Activated CD4-positive, CD25-positive, alpha-beta regulatory T cell treated with anti-CD3 and anti-CD28 coated beads, Interleukin-2, amount 50 U/mL, for 16 hours (primary cell): ENCODE results near the gene MMP17.

Experiments
- DNase-seq: peaks from one replicate; pipeline ENCODE4 v3.0.0-alpha.2; 2020; ENCODE audit warnings: low read depth, low spot score

The MMP17 gene

DNA sequence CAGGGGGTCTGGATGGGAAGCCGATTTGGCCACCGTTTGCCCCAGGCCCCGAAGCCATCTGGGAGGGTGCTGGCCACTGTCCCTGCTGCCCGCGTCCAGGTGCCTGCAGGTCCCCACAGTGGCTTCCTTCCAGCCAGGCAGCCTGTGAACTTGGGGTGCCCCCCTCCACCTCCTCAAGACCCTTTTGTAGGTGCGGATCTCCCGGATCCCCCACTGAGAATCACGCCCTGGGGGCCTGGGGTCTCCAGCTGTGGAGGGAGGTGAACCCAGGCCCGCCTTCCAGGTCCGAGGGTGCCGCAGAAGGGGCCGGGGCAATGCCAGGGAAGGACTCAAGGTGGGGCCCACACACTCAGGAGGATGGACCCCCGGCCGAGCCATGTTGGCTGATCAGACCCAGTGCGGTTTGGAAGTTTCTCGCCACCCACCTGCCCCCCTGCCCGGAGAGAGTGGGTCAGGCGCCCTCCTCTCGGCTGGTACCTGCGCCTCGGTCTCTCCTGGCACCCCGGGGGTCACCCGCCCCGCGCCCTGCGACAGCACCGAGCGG lies 1.7 kb downstream of the MMP17 start:
- DNase-seq = no peak

DNA sequence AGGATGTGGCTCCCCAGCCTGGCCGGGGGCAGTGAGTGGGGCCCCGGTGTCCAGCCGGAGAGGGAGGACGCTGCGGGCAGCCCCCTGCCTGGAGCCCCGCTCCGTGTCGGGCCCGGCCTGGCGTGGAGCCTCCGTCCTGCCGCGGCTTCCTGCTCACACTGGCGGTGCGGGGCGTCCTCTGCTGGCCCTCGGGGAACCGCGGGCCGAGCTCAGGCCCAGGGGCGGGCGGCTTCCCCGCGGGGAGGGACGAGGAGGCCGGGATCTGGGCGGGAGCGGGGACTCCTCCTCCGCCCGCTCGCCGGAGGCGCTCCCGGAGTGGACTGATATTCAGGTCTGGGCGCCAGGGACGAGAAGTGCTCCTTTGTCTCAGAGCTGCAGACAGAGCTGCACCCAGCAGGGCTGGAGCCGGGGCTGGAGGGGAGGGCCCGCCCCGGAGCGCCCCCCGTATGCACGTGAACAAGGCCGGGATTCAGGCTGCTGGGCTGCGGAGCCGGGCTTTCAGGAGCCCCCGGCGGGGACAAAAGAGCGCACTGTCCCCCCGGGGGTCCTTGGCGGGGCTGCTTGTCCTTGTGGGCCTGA lies 2.2 kb downstream of the MMP17 start:
- DNase-seq = no peak

DNA sequence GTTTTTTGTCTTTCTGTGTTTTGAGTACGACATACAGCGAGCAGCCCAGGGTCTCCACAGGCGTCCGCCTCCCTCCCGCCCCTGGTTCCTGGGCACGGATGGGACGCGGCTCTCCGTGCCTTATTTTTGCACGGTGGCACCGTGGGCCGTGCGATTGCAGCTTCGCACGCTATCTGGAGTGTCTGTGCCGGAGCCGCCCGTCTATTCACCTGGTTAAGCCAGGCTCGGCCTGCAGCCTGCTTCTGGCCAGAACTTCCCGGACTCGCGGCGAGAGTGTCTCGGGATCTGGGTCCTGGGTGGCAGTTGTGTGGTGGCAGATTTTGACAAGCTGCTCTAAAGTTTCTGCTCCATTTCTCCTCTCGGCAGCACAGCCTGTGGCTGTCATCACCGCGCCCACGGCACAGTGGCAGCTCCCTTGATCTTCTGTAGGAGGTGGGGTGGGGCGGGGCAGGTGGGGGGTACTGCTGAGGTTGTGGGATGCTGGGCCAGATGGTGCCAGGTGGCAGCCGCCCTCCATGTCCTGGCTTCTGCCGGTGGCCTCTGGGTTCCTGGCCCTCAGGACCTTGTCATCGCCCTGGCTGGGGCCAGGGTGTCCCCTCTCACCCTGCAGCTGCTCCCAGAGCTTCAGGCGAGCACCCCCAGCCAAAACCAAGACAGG lies 2.9 kb downstream of the MMP17 start:
- DNase-seq = no peak

DNA sequence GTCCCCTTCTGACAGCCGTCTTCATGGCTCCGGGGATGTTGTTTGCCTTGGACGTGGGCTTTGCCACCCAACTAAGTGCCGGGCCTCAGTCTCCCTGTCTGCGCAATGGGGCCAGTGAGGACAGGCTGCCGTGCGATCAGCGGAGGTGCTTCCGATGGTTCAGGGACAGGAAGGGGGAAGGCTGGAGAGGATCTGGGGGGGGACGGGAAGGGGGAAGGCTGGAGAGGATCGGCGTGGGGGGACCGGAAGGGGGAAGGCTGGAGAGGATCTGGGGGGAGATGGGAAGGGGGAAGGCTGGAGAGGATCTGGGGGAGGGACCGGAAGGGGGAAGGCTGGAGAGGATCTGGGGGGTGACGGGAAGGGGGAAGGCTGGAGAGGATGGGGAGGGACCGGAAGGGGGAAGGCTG lies 3.4 kb downstream of the MMP17 start:
- no peak for DNase-seq

DNA sequence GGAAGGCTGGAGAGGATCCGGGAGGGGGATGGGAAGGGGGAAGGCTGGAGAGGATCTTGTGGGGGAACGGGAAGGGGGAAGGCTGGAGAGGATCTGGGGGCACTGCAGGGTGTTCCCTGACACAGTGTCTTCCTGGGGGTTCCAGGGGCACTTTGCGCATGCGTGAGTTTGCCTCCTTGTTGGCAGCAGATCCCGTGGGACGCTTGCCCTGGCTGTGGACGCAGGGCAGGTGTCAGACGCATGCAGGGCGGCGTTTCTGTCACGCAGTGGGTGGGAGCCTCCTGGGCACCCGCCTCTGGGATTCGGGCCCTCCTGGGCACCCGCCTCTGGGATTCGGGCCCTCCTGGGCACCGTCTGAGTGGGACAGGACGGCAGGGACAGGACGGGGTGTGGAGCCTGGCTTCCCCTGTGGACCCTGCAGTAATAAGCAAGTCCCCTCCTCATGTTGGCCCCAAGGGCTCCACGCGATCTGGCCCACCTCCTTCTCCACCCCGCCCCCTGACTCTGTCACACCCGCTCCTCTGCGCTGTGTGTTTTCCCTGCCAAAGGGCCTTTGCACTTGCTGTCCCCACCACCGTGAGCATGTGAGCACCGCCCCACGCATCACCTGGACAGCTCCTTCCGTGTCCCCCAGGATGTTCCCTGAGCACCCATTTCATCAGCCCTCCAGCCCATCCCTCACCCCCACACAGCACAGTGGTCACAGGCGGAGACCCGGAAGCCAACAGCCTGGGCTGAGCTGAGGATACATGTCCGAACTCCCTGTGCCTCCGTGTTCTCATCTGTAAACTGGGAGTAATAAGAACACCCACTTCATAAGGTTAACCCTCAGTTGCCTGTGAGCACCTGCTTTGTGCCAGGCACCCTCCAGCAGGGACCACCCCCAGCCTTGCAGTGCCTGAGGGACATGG lies 4.4 kb downstream of the MMP17 start:
- DNase-seq = no peak

DNA sequence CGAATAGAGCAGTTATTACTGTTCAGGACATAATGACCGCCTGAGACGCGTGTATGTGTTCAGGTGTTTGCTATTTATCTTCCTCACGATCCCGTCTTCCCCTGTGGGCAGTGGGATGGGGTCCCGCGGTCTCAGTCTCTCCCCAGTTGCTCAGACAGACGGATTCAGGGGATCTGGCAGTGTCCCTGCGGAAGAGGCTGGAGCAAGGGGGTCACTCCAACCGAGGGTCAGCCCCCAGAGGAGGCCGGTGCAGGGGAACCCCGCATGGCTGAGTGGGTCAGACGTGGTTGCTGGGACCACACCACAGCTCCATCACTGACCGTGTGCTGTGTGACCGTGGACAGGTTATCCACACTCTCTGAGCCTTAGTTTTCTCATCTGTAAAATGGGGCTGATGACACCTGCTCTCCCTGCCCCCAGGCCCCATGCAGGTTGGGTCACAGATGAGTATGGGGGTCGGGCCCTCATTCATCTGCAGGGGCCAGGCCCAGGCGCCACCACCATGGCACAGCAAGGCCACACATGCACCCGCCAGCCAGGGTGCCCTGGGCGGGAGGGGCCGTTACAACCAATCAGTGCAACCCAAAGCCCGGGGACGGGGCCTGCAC lies 5.2 kb downstream of the MMP17 start:
- no peak for DNase-seq

DNA sequence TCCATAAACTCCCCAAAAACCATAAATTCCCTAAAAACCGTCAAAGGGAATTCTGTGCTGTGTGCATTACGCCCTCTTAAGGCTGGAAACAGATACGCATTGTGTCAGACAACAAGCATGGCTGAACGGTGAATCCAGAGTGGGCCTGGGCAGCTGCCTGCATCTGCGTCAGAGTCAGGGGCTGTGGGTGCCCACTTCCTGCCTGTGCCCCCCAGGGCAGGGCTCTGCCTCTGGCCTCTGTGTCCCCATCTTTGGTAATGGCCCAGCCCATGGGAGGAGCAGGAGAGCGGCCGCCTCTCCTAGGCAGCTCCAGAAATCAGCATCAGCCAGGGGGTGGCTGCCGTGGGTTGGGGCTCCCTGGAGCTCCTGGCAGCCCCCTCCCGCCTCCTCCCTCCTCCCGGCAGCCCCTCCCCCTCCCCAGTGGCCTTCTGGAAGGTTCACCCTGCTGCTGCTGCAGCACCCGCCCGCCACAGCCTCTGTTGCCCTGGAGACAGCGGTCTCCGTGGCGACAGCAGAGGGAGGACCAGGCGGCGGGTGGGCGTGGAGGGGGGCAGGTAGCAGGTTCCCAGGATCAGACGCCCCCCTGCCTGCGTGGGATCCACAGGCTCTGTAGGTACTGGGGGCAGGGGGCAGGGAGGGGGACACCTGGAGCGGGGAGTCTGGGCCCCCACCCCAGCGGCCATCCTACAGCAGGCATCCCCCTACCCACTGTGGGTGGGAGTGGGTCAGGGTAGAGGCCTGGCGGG lies 5.9 kb downstream of the MMP17 start:
- no peak for DNase-seq

DNA sequence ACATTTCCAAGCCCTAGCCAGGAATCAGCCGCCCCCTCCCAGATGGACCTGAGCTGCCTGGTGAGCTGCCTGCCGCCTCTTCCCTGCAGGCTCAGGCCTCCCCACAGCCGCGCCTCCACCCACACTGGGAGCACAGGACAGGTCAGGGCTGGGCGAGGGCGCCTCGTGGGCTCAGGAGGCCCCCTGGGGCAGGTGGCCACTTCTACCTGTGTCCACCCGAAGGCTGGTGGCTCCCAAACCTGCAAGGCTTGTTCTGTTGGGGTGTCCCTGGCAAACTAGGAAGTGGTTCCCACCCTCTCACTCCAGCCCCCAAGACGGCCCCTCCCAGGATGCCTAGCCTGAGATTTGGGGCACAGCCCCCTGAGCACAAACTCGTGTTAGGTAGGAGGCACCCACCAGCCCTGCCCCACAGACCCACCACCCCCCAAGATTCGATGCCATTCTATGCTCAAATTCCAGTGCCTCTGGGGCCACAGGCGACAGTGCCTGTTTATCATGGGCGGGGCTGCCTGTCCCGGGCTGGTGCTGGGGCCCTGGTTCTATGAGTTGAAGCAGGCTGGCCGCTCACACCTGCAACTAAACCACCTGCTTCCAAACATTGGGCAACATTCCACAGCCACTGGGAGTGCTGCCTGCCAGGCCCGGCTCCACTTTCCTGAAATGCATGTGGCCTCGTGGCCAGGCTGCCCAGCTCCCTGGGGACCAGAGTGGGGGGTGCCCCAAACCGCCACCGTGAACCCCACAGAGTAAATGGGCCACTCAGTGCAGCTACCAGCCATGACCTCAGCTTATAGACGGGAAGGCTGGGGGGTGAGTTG lies 6.8 kb downstream of the MMP17 start:
- no peak for DNase-seq

DNA sequence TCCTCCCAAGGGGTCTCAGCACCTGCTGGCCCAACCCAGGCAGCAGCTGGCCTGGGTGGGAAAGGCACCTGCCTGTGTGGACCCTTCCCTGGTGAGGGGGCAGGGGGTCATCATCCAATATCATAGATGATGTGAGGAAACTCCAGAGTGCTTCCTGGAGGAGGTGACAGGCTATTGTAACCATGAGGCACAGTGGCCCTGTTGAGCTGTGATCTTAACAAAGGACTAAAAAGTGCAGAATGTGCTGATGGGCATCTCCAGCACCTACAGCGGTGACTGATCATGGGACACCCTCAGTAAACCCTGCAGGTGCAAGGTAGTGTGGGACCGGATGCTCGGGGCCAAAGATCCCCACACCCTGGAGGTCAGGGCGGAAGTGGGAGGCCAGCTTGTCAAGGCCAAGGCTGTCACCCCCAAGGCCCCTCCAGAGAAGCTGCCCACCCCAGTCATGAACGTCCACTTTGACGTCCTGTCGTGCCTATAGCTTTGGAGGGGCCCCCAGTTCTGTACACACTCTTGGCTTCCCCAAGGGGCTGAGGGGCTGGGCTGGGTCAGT lies 7.5 kb downstream of the MMP17 start:
- no peak for DNase-seq

DNA sequence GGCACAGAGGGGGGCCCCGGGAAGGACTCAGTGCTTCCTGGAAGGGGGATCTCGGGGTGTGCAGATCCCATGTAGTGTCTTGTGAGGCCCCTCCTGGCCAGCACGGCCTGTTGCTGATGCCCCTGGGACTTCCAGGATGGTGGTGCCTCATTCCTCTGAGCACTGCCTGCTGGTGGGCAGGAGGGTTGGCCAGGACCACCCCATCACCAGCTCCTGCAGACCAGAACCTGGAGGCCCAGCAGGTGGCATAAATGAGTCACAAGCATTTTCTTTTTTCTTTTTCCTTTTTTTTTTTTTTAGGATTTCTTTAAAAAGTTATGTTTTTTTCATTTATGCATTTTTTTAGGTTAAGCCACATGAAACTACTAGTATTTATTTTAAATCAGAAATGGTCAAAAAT lies 8.0 kb downstream of the MMP17 start:
- DNase-seq = no peak

DNA sequence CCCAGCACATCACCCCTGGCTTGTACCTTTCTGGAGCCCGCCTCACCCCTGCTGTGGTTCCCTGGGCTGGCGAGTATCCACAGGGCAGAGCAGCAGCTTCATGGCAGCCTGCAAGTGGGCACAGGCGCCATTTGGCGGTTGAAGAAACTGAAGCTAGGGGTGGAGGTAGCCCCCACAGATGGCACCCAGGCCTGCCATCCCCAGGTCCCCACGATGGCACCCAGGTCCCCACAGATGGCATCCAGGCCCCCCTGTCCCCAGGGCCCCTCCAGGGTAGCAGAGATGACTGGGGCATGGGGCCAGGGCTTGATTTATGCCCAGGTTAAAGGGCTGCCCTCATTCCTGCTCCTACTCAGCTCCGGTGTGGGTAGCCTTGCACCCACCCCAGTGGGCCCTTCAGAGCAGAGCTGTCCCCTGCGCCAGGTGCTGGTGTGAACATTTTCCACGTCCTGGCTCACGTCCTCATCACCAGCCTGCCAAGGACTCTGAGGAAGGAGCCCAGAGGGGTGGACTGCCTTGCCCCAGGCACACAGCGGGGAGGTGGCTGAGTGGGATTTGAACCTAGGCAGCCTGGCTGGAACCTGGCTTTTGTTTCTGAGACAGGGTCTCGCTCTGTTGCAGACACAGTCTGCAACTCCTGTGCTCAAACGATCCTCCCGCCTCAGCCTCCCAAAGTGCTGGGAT lies 8.7 kb downstream of the MMP17 start:
- DNase-seq = no peak

DNA sequence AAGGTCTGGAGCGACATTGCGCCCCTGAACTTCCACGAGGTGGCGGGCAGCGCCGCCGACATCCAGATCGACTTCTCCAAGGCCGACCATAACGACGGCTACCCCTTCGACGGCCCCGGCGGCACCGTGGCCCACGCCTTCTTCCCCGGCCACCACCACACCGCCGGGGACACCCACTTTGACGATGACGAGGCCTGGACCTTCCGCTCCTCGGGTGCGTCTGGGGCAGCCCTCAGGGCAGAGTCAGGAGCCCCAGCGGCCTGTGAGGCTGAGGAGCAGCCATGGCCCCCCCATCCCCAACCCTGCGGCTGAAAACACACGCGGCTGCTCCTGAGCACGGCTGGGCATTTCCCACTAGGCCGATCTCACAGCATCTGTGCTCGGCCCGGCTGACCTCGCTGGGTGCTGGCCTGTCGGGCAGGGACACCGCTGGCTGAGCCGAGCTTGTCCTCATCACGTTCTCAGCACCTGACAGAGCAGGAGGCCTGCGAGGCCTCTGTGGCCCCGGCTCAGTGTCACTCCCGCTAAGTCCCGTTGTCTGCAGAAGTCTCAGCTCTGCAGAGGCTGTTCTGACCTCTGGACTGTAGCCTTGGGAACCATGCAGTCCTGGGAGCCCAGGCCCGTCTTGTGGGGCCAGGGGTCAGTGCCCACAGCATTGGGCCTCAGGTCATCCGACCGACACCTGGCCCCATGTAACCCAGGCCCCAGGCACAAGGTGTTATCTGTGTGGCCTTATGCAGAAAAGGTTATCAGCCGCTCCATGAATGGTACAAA lies 12.6 kb downstream of the MMP17 start:
- DNase-seq = no peak

DNA sequence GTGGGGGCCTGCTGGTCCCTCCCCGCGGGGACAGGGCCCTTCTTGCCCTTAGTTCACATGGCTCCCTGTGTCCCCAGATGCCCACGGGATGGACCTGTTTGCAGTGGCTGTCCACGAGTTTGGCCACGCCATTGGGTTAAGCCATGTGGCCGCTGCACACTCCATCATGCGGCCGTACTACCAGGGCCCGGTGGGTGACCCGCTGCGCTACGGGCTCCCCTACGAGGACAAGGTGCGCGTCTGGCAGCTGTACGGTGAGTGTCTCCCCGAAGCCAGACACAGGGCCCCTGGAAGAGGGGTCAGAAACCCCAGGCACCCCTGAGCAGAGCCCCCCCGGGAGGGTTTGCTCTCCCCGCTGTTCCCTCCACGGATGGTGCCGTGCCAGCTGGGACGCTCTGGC lies 13.4 kb downstream of the MMP17 start:
- no peak for DNase-seq

DNA sequence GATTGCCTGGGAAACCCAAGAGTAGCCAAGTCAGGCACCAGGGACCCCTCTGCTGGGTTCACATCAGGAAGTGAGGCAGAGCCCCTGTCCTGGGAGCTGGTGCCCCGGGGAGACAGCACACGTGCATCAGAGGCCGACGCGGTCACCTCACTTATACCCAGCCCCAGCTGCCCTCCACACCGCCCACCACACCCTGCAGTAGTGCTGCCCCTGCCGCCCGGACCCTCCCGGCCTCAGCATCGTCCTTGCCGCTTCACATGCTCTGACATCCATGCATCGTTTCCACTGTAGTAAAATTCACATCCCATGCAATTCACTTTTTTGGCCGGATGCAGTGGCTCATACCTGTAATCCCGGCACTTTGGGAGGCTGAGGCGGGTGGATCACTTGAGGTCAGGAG lies 14.0 kb downstream of the MMP17 start:
- DNase-seq = no peak

DNA sequence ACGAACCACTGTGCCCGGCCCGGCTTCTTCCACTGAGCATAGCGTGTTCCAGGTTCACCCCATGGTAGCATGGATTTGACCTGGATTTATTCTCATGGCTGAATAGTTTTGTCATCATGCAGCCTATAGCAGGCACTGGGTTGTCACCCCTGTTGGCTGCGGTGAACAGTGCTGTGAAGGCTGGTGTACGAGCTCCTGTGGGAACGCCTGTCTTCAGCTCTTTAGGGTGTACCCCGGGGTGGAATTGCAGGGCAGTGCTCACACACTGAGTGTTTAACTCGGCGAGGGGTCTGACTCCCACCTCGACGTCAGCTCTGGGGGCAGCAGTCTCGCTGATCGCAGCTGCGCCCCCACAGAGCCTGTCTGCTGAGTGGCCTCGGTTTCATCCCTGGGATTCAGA lies 15.3 kb downstream of the MMP17 start:
- no peak for DNase-seq

DNA sequence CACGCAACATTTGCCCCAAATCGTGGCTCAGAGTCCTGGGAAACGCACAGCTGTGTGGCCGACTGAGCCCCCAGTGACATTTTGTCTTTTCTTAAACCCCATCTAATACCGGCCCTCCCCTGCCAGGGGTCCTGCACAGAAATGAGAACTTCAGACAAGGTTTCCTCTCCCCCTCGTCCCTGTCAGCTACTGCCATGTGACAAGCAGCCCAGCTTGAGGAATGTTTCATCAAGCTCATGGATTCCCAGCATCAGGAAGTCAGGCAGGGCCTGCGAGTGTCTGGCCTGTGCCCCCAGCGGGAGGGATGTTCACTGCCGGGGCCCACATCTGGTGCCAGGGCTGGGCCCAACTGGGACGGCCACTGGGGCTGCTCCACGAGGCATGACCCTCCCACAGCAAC lies 15.9 kb downstream of the MMP17 start:
- no peak for DNase-seq

DNA sequence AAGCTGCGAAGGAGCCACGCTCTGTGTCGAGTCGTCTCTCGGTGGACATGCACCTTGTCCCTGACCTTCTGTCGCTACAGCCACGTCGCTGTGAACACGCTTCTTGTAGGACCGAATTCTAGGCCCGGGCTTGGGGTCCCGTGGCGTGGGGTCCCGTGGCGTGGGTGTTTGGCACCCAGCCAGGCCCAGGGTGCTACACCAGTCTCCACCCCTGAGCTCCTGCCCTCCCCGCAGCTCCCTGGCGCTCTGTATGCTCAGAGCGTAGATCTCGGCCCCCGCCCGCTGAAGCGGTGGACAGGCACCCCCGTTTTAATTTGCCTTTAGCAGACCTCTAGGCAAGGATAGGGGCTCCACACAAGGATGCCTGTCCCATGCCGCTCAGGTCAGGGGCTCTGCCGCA lies 16.5 kb downstream of the MMP17 start:
- no peak for DNase-seq

DNA sequence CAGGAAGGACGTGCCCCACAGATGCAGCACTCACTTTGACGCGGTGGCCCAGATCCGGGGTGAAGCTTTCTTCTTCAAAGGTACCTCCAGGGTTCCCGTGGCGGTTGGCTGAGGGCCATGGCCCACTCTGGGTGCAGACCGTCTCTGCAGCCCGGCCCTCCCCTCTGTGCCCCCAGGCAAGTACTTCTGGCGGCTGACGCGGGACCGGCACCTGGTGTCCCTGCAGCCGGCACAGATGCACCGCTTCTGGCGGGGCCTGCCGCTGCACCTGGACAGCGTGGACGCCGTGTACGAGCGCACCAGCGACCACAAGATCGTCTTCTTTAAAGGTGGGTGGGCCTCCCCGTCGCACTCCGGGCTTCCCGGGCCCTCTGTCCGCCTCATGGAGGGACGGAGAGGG lies 16.9 kb downstream of the MMP17 start:
- DNase-seq = no peak

DNA sequence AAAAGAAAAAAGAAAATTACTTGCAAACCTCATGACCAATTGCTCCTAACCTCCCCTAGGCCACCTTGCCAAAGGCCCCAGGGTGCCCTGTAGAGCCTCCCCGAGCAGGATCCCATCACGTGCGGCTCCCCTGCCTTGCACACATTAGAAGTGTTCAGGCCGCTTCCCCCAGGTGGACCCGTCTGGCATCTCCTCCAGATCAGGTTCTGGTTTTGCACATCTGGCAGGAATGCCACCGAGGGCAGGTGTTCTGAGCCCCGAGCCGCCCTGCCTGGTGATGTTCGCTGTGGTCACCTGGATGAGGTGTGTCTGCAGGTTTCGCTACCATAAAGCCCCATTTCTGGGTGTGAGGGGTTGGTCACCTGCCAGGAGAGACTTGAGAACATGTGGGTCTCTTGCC lies 19.3 kb downstream of the MMP17 start:
- no peak for DNase-seq
